OCI-LY3 (cell line): ENCODE data around the gene ENPP1.

Experiments
- EZH2phosphoT487 ChIP-seq: fragments of 200-600 bp; shearing (Covaris generic); IDR thresholded peaks from 2 replicates; pipeline ENCODE4 v1.6.1; 2018; ENCODE audit warnings: antibody characterized with exemption, mixed run types, low read depth
- TF ChIP-seq, protein P1 (sequence below): fragments of 200-600, 300-600 bp; sonication (generic); IDR thresholded peaks from 2 replicates; pipeline ENCODE4 v1.5.1; 2014; ENCODE audit warnings: antibody characterized with exemption, low read length, low read depth

DNA sequence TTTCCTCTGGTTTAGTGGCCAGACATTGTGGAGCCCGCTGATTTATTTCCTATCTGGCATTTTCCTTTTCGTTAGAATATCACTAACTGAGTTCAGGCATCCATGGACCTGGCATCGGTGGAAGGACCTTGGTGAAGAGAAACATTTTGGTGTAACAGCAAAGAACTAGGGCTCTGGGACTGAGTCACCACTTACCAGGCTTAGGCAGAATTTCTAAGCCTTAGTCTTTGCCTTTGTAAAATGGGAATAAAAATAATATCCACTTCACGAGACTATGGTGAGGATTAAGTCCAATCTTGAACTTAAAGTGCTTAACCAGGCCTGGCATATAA is 42.0 kb upstream of the ENPP1 start:
- TF ChIP-seq, protein P1, sequence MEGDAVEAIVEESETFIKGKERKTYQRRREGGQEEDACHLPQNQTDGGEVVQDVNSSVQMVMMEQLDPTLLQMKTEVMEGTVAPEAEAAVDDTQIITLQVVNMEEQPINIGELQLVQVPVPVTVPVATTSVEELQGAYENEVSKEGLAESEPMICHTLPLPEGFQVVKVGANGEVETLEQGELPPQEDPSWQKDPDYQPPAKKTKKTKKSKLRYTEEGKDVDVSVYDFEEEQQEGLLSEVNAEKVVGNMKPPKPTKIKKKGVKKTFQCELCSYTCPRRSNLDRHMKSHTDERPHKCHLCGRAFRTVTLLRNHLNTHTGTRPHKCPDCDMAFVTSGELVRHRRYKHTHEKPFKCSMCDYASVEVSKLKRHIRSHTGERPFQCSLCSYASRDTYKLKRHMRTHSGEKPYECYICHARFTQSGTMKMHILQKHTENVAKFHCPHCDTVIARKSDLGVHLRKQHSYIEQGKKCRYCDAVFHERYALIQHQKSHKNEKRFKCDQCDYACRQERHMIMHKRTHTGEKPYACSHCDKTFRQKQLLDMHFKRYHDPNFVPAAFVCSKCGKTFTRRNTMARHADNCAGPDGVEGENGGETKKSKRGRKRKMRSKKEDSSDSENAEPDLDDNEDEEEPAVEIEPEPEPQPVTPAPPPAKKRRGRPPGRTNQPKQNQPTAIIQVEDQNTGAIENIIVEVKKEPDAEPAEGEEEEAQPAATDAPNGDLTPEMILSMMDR = no peak
- no peak for TF ChIP-seq EZH2phosphoT487
